Subcutaneous abdominal adipose tissue (tissue), 5 donors: ENCODE results near the gene MEIOB.
"Not testable (repeated sequence)": the region's sequence is repeated elsewhere in the genome, so short reads cannot be mapped to it uniquely, and the experiment has no call there.

Source experiments
- H3K27ac ChIP-seq: one replicate; pipeline ENCODE4 v1.7.0; 2013; ENCODE audit warnings: low read depth, mild to moderate bottlenecking, inconsistent platforms, low read length, moderate library complexity
- H3K27me3 ChIP-seq, 5 donors: one replicate each; pipeline ENCODE4 v1.7.0; 2013; ENCODE audit warnings: low read length in 5 of 5, inconsistent platforms in 1 of 5; ENCODE audit not compliant: control insufficient read depth in 5 of 5, insufficient read depth in 4 of 5
- H3K36me3 ChIP-seq, 5 donors: one replicate each; pipeline ENCODE4 v1.7.0; 2013; ENCODE audit warnings: low read length in 5 of 5; ENCODE audit not compliant: control insufficient read depth in 5 of 5, insufficient read depth in 5 of 5
- H3K4me1 ChIP-seq, 5 donors: one replicate each; pipeline ENCODE4 v1.7.0; 2013; ENCODE audit warnings: low read length in 5 of 5, mild to moderate bottlenecking in 3 of 5, moderate library complexity in 1 of 5; ENCODE audit not compliant: control insufficient read depth in 5 of 5, insufficient read depth in 5 of 5
- H3K4me3 ChIP-seq, 5 donors: one replicate each; pipeline ENCODE4 v1.7.0; 2013; ENCODE audit warnings: low read length in 5 of 5, low read depth in 1 of 5
- H3K9ac ChIP-seq, 5 donors: one replicate each; pipeline ENCODE4 v1.7.0; 2013; ENCODE audit warnings: low read length in 5 of 5, mild to moderate bottlenecking in 4 of 5, moderate library complexity in 3 of 5
- H3K9me3 ChIP-seq, 5 donors: one replicate each; pipeline ENCODE4 v1.7.0; 2013; ENCODE audit warnings: low read length in 5 of 5; ENCODE audit not compliant: control insufficient read depth in 5 of 5
- donor health status: healthy.
- donor health status: healthy.
- donor health status: healthy.
- donor health status: healthy.
- donor health status: healthy.

Gene MEIOB, protein sequence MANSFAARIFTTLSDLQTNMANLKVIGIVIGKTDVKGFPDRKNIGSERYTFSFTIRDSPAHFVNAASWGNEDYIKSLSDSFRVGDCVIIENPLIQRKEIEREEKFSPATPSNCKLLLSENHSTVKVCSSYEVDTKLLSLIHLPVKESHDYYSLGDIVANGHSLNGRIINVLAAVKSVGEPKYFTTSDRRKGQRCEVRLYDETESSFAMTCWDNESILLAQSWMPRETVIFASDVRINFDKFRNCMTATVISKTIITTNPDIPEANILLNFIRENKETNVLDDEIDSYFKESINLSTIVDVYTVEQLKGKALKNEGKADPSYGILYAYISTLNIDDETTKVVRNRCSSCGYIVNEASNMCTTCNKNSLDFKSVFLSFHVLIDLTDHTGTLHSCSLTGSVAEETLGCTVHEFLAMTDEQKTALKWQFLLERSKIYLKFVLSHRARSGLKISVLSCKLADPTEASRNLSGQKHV

GRCh38 chr16:1871974-1872635 is at the start of gene MEIOB:
MEIOB (minus strand) TSS chr16:1872164; CDS start chr16:1868175, 3,989 bp downstream.
- Histone ChIP-seq H3K27me3 (peaks cover 7 to 19% (median 8%) of the 10 kb centered on the region in 5 donors), H3K9ac (no peak within 1 kb of the TSS), H3K36me3 (no peaks in the 10 kb centered on the region), H3K4me1 (peaks cover 0 to 4% (median 0%) of the 10 kb centered on the region in 5 donors), H3K4me3 (peak within 1 kb of the TSS in 1 of 5 donors; percentile 30), H3K9me3 (no peaks in the 10 kb centered on the region), H3K27ac (no peak within 1 kb of the TSS)

DNA sequence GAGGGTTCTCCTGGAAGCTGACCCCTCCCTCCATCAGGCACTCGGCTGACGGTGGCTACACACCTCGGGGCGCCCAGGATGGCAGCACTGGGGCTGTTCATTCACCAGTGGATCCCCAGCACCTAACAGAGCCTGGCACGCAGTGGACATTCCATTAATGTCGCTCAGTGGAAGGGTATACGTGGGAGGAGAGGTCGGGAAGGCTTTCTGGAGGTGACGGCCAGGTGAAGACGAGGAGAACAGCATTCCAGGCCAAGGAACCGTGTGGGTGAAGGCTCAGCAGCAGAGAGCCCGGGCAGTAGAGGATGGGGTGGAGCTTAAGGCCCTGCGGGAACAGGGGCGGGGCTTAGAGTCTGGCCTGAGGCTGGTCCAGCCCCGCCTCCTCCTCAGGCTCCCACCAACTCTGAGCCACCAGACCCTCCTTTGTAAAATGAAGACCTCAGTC is 48.8 kb upstream of the MEIOB start:
- H3K4me1 ChIP-seq: peaks cover 0 to 4% (median 0%) of the 10 kb centered on the region in 5 donors
- no peaks in the 10 kb centered on the region for H3K9me3 ChIP-seq
- no peak overlapping the region for H3K4me3 ChIP-seq
- H3K9ac ChIP-seq: no peak overlapping the region
- H3K36me3 ChIP-seq: no peaks in the 10 kb centered on the region
- no peak overlapping the region for H3K27ac ChIP-seq
- peaks cover 50 to 77% (median 68%) of the 10 kb centered on the region in 5 donors for H3K27me3 ChIP-seq

DNA sequence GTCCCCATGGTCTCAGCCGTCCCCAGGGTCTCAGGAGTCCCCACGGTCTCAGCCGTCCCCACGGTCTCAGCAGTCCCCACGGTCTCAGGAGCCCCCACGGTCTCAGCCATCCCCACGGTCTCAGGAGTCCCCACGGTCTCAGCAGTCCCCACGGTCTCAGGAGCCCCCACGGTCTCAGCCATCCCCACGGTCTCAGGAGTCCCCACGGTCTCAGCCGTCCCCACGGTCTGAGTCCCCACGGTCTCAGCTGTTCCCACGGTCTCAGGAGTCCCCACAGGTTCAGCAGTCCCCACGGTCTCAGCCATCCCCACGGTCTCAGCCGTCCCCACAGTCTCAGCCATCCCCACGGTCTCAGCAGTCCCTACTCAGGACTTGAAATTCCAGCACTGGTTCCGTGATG is 48.2 kb upstream of the MEIOB start:
- not testable (repeated sequence) for H3K9ac ChIP-seq, H3K4me3 ChIP-seq, H3K4me1 ChIP-seq, H3K27ac ChIP-seq, H3K36me3 ChIP-seq, H3K9me3 ChIP-seq
- H3K27me3 ChIP-seq: peaks cover 50 to 80% (median 71%) of the 10 kb centered on the region in 5 donors

DNA sequence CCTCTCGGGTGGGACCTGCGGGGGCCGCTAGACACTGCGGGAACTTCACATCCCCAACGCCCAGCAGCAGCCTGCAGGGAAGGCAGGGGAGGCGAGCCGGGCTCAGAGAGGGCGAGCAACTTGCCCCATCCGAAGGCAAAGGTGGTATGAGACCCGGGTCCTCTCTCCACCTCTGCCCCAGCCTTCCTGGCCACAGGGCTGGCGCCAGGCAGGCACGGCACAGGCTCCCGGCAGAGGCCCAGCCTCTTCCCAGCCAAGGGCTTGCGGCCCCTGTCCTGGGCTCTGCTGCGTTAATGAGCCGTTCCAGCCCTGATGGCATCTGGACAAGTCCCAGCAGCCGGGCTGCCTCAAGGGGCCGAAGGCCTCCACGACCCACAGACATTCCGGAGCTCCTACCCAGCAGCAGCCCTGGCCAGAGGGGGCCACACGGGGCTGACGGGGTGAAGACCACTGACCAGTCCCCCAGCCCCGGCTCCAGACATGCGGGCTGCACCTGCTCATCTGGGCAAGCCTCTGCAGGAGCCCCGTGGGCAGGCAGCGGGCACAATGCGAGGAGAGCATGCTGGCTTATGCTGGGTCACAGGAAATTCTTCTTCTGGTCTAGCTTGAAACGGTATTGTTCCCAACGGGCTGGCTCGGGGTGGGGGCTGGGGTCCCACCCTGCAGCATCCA is 47.5 kb upstream of the MEIOB start:
- Histone ChIP-seq H3K4me1 (peaks cover 0 to 4% (median 0%) of the 10 kb centered on the region in 5 donors), H3K9ac (no peak overlapping the region), H3K27me3 (peaks cover 52 to 83% (median 76%) of the 10 kb centered on the region in 5 donors), H3K36me3 (no peaks in the 10 kb centered on the region), H3K27ac (no peak overlapping the region), H3K9me3 (no peaks in the 10 kb centered on the region), H3K4me3 (no peak overlapping the region)

GRCh38 chr16:1918351-1919326 is 46.7 kb upstream of the MEIOB start, which contains the start of gene HS3ST6:
HS3ST6 (minus strand) TSS chr16:1918415; CDS start chr16:1918323, 92 bp downstream.
- no peak within 1 kb of the TSS for H3K9ac ChIP-seq
- H3K9me3 ChIP-seq: no peaks in the 10 kb centered on the region
- H3K36me3 ChIP-seq: no peaks in the 10 kb centered on the region
- no peak within 1 kb of the TSS for H3K27ac ChIP-seq
- H3K27me3 ChIP-seq: peaks cover 59 to 83% (median 76%) of the 10 kb centered on the region in 5 donors
- peaks cover 0 to 4% (median 0%) of the 10 kb centered on the region in 5 donors for H3K4me1 ChIP-seq
- no peak within 1 kb of the TSS for H3K4me3 ChIP-seq

- H3K9ac ChIP-seq: no peak overlapping the region
- no peaks in the 10 kb centered on the region for H3K9me3 ChIP-seq
- no peak overlapping the region for H3K4me3 ChIP-seq
- peaks cover 52 to 78% (median 70%) of the 10 kb centered on the region in 5 donors for H3K27me3 ChIP-seq
- no peaks in the 10 kb centered on the region for H3K36me3 ChIP-seq
- H3K27ac ChIP-seq: no peak overlapping the region
- H3K4me1 ChIP-seq: peaks cover 0 to 4% (median 0%) of the 10 kb centered on the region in 5 donors
Measured at GRCh38 chr16:1917665-1918350, 45.8 kb upstream of the MEIOB start.

DNA sequence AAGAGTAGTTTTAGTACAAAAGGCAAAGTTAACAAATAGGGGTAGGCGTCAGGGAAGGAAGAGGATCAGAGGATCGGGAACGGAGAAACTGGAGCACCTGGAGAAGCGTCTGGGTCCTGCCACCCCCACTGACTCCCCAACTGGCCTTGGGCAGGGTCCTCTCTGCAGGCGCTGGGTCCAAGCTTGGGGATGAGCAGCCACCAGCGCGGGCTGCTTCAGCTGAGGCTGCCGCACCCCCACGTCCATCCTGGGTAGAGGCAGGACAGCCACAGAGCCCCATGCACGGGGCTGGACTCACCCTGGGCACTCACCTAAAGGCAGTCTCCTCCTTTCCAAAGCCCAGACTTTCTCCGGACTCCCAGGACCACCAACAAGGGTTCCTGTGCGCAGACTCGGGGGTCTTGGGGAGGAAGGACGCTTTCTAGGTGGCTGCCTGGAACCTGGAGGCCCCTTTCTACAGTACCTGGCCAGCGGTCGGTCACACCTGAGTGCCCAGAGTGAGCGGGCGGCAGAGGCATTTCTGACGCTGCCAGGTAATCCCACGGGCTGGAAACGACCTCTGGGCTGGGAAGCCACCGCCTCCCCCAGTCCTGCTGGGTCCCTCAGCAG is 45.2 kb upstream of the MEIOB start:
- Histone ChIP-seq H3K9ac (no peak overlapping the region), H3K36me3 (no peaks in the 10 kb centered on the region), H3K27me3 (peaks cover 50 to 72% (median 64%) of the 10 kb centered on the region in 5 donors), H3K4me3 (no peak overlapping the region), H3K9me3 (no peaks in the 10 kb centered on the region), H3K4me1 (peaks cover 0 to 4% (median 0%) of the 10 kb centered on the region in 5 donors), H3K27ac (no peak overlapping the region)

DNA sequence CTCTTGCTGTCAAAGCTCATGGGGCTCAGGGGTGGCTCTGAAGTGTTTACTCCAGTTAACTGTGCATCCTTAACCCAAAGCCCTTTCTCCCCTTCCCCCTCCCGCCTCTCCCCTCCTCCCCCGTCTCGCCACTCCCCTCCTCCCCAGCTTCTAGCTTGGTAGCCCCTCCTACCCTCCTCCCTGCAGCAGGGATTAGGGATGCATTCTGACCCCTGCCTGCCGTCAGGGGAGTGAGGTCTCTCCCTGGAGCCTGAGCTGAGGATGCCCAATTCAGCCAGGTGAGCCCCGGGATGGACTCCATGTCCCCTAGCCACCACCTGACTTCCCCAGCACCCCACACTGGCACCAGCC is 44.7 kb upstream of the MEIOB start:
- no peak overlapping the region for H3K27ac ChIP-seq
- no peaks in the 10 kb centered on the region for H3K36me3 ChIP-seq
- H3K9ac ChIP-seq: no peak overlapping the region
- H3K27me3 ChIP-seq: peaks cover 50 to 72% (median 64%) of the 10 kb centered on the region in 5 donors
- no peaks in the 10 kb centered on the region for H3K9me3 ChIP-seq
- peaks cover 0 to 4% (median 0%) of the 10 kb centered on the region in 5 donors for H3K4me1 ChIP-seq
- H3K4me3 ChIP-seq: no peak overlapping the region
